HG03571 (cell line): ENCODE measurements around the gene CCT8.
"Not testable (repeated sequence)": the region's sequence is repeated elsewhere in the genome, so short reads cannot be mapped to it uniquely, and the experiment has no call there.

Experiments used
- ATAC-seq: cut with Tn5 transposase; IDR thresholded peaks from one replicate; pipeline ENCODE4 v1.9.1; 2021; ENCODE audit not compliant: unreplicated experiment

The CCT8 gene

DNA sequence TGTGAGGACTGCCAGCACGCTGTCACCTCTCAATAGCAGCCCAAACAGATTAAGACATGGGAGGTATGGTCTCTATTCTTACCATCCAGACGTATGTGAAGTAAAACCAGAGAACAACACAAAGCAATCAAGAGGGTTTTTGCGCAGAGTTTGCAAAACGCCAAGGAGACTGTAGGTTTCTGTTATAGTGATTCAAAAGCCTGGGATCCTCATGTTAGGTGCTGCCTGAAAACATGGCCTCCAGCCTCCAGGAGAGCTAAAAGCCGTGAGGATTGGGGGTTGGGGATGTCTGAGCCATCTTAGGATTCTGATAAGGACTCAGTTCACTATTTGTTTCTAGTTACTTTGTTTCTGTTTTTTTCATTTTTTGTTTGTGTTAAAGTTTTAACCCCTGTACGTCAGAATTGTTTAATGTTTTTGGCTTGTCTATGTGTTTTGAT lies 4.2 kb upstream of the CCT8 start:
- ATAC-seq = no peak

- not testable (repeated sequence) for ATAC-seq
Observed at GRCh38 chr21:29076731-29077640, 3.5 kb upstream of the CCT8 start.

DNA sequence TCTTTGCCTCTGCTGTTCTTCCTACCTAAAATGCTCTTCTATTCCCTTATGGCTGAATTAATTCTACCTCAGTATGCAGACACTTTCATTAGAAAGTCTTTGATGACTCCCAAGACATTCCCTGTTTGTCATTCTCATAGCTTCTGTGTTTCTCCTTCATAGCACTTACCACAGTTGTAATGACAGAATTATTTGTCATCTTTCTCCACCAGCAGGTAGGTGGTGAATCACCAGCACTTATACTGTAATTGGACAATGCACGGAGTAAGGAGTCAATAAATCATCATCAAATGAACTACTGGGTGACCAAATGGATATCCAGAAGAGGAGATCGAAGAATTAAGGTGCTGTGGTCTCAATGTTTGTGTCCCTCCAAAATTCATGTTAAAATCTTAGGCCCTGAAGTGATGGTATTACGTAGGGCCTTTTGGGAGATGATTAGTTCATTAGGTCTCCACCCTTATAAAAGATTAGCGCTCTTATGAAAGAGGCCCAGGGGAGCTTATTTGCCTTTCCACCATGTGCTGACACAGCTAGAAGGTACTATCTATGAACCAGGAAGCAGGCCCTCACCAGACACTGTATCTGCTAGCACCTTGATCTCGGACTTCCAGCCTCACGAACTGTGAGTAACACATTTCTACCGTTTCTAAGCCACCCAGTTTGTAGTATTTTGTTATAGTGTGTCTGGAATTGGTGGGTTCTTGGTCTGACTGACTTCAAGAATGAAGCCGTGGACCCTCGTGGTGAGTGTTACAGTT lies 2.4 kb upstream of the CCT8 start:
- no peak for ATAC-seq

GRCh38 chr21:29074783-29075182 lies 1.3 kb upstream of the CCT8 start:
- no peak for ATAC-seq

GRCh38 chr21:29074007-29074376 lies 544 bp upstream of the CCT8 start:
- peak; percentile 13 for ATAC-seq

- no peak for ATAC-seq
Observed at GRCh38 chr21:29072873-29073221, 601 bp downstream of the CCT8 start.

DNA sequence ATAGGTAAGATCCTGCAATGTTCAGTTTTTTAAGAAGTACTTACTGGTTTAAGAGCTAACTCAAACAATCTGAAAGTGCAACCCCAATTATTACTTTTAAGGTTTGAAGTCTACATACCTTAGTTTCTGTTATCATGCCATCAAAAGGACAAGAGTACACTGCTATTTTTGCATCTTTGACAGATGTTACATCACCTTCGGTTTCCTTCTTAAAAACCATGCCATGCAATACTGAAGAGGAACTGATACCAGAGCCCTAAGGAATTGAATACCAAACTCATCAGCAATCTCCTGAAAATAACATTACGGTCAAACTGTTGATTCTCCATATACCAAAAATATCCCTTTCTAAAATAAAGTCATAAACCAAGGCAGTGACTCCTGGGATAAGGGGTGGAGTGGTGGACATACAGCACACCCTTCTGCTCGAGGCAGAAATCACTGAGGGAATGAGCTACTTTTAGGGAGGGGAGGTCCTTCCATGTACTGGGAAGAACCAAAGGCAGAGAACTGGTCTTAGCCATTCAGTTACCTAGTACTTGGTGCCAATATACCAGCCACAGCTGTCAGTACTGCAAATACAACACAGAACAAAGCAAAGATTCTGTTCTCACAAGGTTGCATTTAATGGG lies 8.5 kb downstream of the CCT8 start:
- ATAC-seq = peak; percentile 87

- no peak for ATAC-seq
Observed at GRCh38 chr21:29056538-29057050, 16.9 kb downstream of the CCT8 start.

- no peak for ATAC-seq
Observed at GRCh38 chr21:29056005-29056404, 17.4 kb downstream of the CCT8 start.

GRCh38 chr21:29055080-29055479 lies 18.4 kb downstream of the CCT8 start:
- no peak for ATAC-seq

GRCh38 chr21:29053656-29054055 lies 19.8 kb downstream of the CCT8 start:
- no peak for ATAC-seq

DNA sequence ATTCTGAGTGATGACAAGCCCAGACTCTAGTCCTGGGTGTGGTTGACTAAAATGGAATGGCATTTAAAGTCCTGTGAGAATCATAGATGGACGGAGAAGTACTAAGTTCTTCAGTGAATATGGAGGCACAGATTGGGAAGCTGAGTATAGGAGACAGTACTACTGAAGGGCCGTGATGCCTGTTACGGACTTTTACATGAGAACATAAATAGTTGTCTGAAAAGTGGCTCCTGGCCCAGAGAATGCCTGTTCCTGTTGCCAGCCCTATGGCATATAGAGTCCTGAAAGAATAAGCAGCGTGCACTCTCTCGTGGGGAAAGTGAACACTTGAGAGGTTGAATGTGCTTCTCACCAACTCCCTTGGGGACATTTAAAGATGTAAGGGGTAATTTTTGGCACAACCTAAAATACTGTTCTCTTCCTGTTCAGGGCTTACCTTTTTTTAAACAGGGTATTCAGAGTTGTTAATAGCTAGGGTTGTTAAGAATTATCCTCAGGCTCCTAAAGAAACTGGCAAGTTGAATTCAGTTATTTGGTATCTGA lies 20.4 kb downstream of the CCT8 start:
- ATAC-seq = no peak

DNA sequence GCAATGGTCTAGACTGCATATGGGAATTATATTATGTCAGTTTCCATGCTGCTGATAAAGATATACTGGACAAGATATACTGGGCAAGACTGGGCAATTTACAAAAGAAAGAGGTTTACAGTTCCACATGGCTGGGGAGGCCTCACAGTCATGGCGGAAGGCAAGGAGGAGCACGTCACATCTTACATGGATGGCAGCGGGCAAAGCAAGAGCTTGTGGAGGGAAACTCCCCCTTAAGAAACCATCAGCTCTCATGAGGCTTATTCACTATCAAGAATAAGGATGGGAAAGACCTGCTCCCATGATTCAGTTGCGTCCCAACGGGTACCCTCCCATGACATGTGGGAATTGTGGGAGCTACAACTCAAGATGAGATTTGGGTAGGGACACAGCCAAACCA lies 21.2 kb downstream of the CCT8 start:
- no peak for ATAC-seq

GRCh38 chr21:29034678-29035077 lies 38.8 kb downstream of the CCT8 start:
- ATAC-seq = no peak

DNA sequence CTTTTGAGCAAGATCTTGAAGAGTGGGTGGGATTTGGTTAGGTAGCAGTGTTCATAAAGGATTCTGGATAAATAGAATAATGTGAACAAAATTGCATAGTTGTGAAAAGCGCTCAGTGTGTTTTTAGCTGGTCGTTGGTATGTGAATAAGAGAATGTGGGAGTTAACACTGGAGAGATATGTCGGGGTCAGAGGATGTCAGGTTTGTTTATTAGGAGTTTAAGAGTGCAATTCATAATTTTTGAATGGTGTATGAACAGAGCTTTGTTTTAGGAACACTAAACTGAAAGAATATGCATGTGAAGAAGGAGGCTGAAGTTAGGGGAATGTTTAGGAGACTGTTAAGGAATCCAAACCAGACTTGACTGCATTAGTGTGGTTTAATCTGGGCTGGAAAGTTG lies 39.6 kb downstream of the CCT8 start:
- no peak for ATAC-seq

GRCh38 chr21:29033301-29033700 lies 40.1 kb downstream of the CCT8 start:
- ATAC-seq = no peak

DNA sequence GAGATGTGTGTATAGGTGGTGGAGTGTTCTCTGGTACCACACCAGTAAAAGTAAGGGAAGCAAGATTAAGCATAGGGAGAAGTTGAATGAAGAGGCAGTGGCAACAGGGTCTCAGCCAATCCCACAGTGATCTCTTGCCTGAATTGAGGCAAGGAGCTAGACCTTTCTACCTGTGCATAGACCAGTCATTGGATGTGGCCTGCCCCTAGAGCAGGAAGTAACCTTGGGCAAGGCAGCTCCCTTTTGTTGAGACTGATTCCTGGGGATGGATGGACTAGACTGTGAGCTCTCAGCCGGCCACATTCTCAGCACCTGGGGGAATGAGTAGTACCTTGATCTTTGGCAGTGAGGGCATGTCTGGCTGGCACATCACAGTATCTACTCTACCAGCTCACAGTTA lies 42.5 kb downstream of the CCT8 start:
- no peak for ATAC-seq

DNA sequence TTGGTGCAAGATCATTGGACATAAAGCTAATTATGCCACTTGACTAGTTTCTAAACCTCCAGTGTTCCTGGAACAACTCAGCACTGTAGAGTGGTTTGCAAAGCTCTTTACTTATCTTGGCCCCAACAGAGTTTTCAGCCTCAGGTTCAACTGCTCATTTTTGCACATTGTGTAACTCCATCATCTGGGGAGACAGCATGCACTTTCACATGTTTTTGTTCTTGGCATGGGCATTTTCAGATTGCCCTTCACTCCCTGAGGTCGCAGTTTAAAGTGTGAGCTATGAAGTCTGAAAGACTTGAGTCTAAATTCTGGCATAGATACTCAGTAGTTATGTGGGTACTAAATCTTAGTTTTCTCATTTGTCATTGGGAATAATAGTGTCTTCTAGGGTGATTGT lies 43.9 kb downstream of the CCT8 start:
- no peak for ATAC-seq

DNA sequence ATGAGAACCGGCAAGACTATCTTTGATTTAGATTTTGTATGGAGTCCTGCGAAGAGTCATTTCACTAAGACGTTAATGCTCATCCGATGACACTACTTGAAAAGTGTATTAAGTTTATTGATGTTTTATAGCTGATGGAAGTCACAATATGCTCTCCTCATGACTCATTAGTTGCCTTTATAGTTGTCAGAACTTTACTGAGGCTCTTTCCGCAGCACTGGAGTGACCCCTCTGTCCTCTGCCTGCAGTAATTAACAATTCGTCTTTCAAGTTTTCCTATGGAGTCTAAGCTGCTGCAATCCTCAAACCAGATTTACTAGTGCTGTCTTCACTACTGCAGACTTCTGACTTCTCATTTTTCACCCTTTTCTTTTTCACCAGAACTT lies 48.1 kb downstream of the CCT8 start:
- ATAC-seq = no peak

GRCh38 chr21:29024474-29025327 lies 48.7 kb downstream of the CCT8 start, which contains the start of gene USP16:
Gene USP16, plus strand, starts transcription at chr21:29024668. Its CDS starts 3,246 bp downstream, at chr21:29027914.
- ATAC-seq = peak; percentile 95
